ENCODE measurements around the gene GPT2.
"Not testable (repeated sequence)": the region's sequence is repeated elsewhere in the genome, so short reads cannot be mapped to it uniquely, and the experiment has no call there.

GPT2 gene

DNA sequence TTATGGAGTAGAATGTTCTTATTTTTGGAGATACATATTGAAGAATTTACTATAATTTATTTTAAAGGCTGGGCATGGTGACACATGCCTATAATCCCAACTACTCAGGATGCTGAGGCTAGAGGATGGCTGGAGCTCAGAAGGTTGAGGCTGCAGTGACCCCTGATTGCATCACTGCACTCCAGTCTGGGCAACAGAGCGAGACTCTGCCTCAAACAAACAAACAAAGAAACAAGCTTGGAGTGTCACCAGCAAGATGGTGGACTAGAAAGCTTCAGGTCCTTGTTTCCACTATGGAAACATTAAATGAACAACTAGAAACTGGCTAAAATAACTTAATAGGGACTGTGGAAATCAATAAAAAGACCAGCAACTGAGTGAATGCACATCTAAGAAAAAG, 17.9 kb upstream of the GPT2 start:
- no peak for DNase-seq

DNA sequence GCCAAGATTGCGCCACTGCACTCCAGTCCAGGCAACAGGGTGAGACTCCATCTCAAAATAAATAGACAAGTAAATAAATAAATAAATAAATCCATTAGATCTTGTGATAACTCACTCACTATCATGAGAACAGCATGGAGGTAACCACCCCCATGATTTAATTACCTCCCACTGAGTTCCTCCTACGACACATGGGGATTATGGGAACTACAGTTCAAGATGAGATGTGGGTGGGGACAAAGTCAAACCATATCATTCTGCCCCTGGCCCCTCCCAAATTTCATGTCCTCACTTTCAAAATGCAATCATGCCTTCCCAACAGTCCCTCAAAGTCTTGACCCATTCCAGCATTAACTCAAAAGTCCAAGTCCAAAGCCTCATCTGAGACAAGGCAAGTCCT, 16.7 kb upstream of the GPT2 start:
- not testable (repeated sequence) for DNase-seq

DNA sequence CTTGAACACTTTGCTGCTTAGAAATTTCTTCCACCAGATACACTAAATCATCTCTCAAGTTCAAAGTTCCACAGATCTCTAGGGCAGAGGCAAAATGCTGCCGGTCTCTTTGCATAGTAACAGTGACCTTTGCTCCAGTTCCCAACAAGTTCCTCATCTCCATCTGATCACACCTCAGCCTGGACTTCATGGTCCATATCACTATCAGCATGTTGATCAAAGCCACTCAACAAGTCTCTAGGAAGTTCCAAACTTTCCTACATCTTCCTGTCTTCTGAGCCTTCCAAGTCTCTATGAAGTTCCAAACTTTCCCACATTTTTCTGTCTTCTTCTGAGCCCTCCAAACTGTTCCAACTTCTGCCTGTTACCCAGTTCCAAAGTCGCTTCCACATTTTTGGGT, 15.3 kb upstream of the GPT2 start:
- not testable (repeated sequence) for DNase-seq

DNA sequence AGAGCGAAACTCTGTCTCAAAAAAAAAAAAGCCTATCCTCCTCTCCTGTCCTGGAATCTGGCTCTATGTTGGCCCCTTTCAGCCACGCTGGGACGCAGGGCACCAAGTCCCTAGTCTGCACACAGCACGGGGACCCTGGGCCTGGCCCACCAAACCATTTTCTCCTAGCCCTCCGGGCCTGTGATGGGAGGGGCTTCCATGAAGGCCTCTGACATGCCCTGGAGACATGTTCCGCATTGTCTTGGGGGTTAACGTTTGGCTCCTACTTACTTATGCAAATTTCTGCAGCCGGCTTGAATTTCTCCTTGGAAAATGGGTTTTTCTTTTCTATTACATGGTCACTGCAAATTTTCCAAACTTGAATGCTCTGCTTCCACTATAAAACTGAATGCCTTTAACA, 12.6 kb upstream of the GPT2 start:
- DNase-seq: no peak

DNA sequence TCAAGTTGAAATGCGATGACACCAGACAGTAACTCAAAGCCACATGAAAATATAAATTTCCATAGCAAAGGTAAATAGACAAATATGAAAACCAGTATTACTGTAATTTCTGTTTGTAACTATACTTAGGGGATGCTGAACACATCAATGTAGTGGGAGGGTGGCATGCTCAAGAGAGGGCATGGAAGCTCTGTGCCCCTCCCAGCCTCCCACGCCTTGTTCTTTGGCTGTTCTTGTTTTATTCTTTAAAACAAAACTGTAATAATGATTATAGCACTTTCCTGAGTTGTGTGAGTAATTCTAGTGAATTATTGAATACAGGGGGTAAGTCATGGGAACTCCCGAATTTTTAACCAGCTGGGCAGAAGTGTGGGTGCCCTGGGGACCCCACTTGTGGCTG, 11.0 kb upstream of the GPT2 start:
- no peak for DNase-seq

DNA sequence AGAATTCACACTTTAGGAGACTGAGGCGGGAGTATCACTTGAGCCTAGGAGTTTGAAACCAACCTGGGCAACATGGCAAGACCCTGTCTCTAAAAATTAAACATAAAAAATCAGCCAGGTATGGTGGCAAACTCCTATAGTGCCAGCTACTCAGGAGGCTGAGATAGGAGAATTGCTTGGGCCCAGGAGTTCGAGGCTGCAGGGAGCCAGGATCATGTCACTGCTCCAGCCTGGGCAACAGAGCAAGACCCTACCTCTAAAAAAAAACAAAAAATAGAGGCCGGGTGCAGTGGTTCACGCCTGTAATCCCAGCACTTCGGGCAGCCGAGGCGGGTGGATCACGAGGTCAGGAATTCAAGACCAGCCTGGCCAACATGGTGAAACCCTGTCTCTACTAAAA, 8.9 kb upstream of the GPT2 start:
- DNase-seq: no peak

DNA sequence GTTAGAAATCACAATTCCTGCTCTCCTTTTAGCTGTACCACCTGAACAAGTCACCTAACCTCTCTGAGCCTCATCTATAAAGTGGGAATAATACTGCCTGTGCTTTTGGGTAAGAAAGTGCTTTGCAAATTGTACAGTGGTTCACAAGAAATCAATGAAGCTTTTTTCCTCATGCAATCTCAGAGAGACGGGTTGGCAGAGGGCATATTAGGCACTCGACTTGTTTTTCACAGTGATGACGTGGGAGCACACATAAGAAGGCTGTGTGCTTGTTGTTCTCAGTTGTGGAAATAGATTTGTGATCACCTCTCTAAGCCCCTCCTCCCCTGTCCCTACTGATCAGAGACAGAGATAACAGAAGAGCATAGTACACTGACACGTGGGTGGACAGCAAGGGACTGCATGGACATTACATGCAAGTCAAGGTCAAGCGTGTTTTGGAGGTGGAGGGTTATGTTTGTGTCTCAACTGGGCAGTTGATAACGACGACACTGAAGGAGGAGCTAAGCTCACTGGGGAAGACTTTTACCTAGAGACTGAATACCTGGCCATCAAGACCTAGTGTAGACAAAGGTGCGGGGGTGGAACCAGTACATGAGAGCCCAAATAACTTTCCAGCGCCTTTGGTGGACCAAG, 1.7 kb upstream of the GPT2 start:
- no peak for DNase-seq

DNA sequence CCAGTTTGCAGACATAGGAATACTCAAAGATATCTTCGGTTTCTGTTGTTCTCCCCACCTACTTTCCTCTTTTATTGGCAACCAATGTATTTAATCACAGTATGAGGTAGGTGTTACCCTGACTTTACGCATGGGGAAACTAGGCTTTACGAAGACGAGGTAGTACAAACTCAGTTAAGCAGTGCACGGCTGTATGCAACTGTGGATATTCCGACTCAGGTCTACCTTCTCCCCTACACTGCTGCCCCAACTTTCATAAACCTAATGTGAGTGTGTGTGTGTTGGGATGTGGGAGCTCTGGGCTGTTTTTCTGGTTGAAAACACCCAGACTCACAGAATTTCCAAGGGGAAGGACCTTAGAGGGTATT, 1.2 kb upstream of the GPT2 start:
- DNase-seq: no peak

DNA sequence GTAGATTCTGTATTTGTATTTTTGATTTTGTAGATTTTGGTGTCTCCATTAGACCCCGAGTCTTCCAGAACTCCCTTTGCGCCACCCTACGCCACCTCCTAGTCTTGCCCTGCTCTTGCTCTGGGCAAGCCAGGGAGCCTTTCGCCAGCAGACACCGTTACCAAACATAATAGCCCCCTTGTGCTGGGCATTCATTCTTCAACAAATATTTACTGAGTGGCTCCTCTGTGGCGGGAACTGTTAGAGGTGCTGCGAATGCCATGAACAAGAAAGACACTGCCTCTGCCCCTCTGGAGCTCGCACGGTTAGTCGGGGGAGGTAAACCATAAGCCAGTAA, 841 bp upstream of the GPT2 start:
- DNase-seq: no peak

DNA sequence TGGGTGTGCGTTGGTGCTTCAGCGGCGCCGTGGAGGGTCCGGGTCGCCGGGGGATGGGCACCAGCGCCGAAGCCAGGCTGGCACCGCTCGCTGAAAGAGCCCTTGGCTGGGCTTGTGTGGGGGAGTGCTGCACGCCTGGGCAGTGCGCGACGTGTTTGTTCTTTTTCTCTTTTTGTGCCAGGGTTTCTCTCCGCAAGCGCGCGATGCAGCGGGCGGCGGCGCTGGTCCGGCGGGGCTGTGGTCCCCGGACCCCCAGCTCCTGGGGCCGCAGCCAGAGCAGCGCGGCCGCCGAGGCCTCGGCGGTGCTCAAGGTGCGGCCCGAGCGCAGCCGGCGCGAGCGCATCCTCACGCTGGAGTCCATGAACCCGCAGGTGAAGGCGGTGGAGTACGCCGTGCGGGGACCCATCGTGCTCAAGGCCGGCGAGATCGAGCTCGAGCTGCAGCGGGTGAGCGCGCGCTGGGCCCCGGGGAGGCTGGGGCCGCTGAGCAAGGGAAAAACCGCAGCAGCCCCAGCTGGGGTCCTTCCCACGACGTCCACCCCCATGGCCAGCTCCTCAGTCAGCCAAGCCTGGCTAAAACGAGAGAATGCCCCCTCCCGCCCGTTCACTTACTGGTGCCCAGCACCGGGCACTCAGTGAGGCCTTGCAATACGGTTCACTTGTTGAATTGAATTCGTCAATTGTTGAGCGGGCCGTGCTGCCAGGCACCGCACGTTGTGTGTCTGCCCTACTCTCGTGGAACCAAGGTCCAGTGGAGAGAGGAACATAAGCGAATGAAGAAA, 541 bp downstream of the GPT2 start:
- no peak for DNase-seq

DNA sequence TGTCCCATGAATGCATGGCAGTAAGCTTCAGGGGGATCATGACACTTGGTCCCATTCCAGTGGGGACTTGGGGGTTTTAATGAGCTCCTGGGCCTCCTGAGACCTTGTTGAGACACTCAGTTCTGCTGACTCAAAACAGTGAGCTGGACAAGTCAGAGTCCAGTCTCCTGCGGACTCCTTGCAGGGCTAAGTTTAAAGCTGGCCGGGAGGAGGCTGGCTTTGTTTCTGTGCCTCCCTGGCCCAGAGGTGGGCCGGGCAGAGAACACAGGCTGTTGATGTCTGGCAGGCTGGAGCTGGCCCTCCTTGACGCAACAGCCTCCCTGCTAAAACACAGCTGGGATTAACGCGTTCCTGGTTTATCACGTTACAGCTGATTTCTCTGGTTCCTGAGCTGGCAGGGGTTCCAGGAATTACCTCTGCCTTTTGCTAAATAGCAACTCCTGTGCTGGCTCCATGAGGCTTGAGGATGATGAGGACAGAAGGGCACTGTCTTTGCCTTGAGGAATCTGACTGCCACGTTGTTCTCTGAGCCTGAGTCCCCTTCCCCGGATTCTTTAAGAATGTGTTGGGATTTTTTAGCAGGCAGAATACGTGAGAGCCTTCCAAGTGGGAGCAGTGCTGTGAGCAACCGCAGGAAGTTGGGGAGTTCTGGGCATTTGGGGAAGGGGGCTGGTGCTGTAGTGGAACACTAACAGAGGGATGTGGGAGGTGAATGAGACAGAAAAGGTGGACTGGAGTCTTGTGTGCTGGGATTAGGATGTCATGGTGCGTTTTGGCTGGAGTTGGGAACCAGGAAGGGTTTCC, 2.0 kb downstream of the GPT2 start:
- DNase-seq: no peak

DNA sequence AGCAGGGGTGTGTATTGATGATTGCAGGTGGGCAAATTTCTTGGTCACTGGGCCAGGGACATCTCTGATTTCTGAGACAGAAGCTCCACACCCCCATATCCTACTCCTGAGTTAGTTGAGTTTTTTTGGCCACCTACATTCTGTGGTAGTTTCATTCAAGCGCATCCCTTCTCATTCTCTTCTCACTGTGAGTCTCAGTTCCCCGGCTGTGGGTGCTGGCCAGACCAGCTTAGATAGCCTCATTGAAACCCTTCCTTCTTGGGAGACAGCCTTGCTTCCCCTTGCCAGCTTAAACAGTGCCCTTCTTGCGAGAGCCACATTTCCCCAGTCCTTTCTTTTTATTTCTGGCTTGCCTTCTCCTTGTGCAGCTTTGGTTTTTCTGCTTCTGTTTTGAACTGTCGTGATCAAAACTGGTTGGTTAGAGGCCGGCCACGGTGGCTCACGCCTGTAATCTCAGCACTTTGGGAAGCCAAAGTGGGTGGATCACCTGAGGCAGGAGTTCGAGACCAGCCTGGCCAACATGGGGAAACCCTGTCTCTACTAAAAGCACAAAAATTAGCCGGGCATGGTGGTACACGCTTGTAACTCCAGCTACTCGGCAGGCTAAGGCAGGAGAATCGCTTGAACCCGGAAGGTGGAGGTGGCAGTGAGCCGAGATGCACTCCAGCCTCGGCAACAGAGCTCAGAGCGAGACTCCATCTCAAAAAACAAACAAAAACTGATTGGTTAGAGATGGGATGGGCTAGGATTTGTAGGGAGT, 2.8 kb downstream of the GPT2 start:
- no peak for DNase-seq

DNA sequence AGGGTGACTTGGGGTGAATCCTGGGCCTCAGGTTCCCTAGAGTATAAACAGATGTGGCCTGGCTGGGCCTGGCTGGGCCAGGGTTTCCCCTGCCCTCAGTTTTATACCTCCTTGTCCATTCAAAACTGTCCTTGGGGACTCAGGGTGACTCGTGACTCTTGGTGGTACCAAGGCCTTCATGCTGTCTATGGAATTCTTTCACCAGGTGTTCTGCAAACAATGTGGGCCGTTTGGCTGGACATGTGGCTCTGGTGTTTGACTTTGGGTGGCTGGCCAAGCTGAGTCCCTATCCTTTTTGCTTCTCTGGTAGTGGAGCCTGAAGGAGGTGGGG, 3.3 kb downstream of the GPT2 start:
- DNase-seq: no peak

DNA sequence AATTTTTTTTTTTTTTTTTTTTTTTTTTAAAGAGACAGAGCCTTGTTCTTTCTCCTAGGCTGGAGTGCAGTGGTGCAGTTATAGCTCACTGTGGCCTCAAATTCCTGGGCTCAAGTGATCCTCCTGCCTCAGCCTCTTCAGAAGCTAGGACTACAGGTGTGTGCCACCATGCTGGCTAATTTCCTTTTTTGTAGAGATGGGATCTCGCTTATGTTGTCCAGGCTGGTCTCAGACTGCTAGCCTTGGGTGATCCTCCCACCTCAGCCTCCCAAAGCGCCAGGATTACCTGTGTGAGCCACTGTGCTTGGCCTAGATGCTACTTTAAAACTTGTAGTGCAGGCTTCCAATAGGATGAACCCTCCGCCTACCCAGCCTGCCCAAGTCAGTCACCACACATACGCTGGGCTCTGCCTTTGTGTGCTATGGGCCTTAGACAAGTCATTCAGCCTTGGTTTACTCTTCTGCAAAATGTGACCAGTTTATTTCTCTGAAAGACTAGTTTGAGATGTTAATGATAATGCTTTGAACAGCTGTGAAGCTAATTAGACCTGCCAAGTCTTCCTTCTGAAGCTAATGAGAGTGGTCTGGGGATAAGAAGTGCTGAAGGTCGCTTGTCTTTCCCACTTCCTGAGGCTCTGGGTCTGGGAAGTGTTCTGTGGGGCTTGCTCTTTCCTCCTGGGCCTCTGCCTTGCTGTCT, 5.2 kb downstream of the GPT2 start:
- no peak for DNase-seq

DNA sequence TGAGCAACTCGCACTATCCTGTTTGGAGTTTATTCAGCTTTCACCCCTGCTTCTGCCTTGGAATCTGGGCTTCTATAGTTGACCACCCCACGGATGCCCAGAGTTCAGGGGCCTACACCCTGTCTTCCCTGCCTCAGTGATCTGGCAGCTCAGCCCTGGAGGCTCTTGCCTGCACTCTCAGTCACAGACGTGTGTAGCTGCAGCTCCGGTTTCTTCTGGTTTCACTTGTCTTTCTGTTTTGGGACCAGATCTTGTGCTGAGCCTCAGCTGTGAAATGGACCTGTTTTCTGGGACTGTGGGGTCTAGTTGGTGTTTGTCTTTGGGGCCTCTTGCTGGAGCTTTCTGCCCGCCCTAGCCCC, 5.8 kb downstream of the GPT2 start:
- DNase-seq: no peak

DNA sequence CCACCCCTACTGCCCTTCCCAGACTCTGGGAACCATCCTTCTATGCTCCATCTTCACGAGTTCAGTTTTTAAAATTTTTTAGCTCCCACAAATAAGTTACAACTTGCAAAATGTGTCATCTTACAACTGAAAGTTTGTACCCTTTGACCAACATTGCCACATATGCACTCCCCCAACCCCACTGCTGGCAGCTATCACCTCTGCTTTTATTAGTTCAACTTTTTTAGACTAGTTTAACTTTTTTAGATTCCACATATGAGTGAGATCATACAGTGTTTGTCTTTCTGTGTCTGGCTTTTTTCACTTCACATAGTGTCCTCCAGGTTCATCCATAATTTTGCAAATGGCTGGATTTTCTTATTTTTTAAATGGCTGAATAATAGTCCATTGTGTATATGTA, 7.7 kb downstream of the GPT2 start:
- no peak for DNase-seq

DNA sequence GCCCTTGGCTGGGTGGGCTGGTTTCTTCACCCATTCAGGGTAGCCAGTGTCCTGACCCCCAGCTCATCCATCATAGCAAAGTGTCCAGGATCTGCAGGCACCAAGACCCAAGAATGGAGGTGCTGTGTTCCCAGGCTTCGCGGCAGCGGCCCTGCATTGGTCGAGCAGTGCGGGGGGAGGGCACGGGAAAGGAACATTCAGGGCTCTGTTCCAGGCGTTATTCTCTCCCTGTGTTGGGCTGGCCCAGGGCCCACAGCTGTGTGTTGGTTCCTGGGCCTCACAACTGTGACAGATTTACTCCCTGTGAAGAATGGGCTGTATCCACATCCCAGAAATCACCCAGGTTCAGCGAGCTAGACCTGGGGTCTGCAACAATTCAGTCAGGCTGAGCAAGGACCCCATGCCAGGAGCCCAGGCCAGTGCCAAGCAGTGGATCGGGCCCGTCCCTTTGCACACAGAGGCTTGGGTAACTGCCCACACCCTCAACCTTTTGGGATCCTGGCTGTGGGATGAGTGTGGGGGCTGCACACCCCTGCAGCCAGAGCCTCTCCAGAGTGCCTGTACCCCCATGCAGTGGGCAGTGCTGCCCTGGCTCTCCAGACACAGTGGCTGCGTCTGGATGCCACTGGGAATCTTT, 10.0 kb downstream of the GPT2 start:
- DNase-seq: no peak

DNA sequence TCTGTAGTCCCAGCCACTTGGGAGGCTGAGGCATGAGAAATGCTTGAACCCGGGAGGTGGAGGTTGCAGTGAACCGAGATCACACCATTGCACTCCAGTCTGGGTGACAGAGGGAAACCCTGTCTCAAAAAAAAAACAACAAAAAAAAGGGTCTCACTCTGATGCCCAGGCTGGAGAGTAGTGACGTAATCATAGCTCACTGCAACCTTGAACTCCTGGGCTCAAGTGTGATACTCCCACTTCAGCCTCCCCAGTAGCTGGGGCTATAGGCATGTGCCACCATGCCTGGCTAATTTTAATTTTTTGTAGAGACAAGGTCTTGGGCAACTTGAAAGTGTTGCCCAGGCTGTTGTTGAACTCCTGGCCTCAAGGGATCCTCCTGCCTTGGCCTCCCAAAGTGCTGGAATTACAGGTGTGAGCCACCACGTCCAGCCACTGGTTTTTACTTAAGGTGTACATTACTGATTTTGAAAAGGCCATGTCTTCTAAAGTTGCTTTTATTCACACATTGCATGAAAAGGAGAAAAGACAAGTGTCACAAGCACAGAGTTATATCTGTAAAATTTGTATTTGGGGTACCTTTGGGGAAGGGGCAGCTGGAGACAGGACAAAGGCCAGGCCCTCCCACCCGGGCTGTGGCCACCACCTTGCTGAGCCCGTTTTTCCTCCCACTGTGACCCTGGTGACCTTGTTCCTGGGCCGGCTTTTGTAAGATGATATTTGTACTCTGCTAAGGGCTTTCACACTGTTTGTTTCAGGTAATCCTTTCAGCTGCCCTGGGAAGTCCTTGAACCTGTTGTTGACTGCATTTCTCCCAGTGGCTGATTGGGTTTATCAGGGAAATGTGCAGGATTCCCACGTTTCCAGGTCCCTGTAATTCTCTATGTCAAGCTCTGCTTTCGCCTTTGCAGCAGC, 11.5 kb downstream of the GPT2 start:
- DNase-seq: no peak

DNA sequence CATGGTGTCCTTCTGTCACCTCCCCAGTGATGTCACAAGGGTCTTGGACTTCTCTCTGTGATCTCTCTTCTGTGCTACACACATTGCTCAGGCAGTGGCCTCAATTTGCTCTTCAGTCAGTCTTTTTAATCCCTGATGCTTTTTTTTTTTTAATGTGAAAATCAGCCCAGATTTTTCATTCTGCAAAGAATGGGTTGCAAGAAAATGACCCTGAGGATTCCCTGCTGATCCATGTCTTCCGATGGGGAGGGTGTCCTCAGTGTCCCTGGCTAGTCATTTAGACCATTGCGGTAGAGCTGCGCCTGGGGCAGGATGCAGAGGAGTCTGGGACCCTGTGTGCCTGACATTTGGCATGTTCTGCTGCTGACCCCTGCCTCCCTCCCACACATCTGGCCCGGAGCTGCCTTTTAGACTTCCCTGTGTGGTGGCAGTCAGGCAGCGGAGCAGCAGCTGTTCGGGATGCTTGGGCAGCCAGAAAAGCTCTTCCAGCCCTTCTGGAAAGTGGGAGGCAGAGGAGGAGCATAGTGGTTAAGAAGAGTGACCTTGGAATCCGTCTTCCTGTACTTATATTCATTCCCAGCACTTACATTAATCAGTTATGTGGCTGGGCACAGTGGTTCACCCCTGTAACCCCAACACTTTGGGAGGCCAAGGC, 12.3 kb downstream of the GPT2 start:
- no peak for DNase-seq

DNA sequence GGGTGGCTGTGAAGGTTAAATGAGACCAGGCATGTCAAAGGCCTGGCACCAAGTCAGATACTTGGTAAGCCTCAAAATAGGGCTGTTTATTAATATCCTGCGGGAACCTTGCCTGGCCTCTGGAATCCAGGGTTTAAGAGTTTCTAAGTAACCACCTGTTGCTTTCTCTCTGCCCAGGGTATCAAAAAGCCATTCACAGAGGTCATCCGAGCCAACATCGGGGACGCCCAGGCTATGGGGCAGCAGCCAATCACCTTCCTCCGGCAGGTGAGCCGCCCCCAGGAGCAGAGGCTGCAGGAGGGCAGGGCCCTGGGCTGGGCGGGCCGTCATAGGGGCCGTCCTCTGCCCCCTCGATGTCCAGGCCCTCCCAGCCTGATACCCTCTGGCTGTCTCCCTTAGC, 13.3 kb downstream of the GPT2 start:
- DNase-seq: no peak

DNA sequence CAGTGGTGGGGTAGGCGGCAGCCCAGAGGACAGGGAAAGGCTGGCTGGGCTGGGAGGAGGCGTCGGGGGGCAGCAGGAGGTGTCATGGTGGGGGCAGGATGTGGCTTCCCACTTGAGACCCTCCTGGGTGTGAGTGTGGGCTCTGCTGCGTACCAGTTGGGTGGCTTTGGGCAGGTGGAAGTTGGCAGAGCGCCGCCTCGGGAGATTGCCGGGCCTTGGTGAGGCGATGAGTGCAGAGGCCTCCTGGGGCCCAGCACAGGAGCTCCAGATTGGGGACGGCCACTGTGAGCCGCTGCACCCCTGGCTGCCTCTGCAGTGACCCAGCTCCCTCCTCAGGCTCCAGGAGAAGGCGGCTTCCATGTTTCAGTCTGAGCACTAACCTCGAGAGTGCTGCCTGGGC, 13.8 kb downstream of the GPT2 start:
- DNase-seq: no peak

All from CD4-positive, alpha-beta T cell treated with Interleukin-4 for 4 hours (primary cell).